Tibial artery (tissue), 4 donors: ENCODE data around the gene KCTD14.
"Not testable (repeated sequence)": the region's sequence is repeated elsewhere in the genome, so short reads cannot be mapped to it uniquely, and the experiment has no call there.

Experiments
- DNase-seq, 2 donors: peaks; one replicate each; pipeline ENCODE4 v3.0.0-alpha.2; 2019
- H3K27ac ChIP-seq, 2 donors: fragments of 200-600 bp; sonication (generic) in 1 of 2; 1 replicate in 1 of 2; 2 replicates in 1 of 2; pipeline ENCODE4 v1.5.1; 2018 to 2019; ENCODE audit warnings: mild to moderate bottlenecking in 1 of 2
- H3K27me3 ChIP-seq, 2 donors: fragments of 200-600 bp; sonication (generic) in 1 of 2; one replicate each; pipeline versions ENCODE4 v1.5.1 to v1.6.0; 2016 to 2019
- H3K36me3 ChIP-seq, 3 donors: fragments of 200-600 bp; sonication (generic) in 2 of 3; one replicate each; pipeline ENCODE4 v1.5.1; 2016 to 2019; ENCODE audit warnings: mild to moderate bottlenecking in 2 of 3
- H3K4me1 ChIP-seq, 4 donors: fragments of 200-600 bp; sonication (generic) in 2 of 4; 1 replicate in 3 of 4; 2 replicates in 1 of 4; pipeline ENCODE4 v1.5.1; 2016 to 2019
- H3K4me3 ChIP-seq, 2 donors: fragments of 200-600 bp; sonication (generic) in 1 of 2; 1 replicate in 1 of 2; 2 replicates in 1 of 2; pipeline ENCODE4 v1.5.1; 2018 to 2019; ENCODE audit warnings: mild to moderate bottlenecking in 2 of 2
- H3K9me3 ChIP-seq, 3 donors: fragments of 200-600 bp; sonication (generic) in 1 of 3; one replicate each; pipeline ENCODE4 v1.5.1; 2016 to 2019
- CTCF ChIP-seq, 2 experiments: fragments of 200-600 bp in 1 of 2; fragments of 450-650 bp in 1 of 2; IDR thresholded peaks; one replicate each; pipeline ENCODE4 v1.5.1; 2017 to 2019; ENCODE audit warnings: antibody characterized with exemption in 2 of 2, mild to moderate bottlenecking in 1 of 2, moderate library complexity in 1 of 2
- intact Hi-C: fragments of 100-400 bp; cut with DNase I; formaldehyde crosslinking; loops from one replicate; pipeline ENCODE4 v1.15.0; 2023; ENCODE audit warnings: low total_unique reads

Gene KCTD14

GRCh38 chr11:78021611-78022010 is 1.5 kb downstream of the KCTD14 start:
- no peak for TF ChIP-seq CTCF (IDR thresholded peaks at IDR 0.05)
- Histone ChIP-seq H3K9me3 (no peaks in the 10 kb centered on the region), H3K27ac (no peak overlapping the region), H3K27me3 (no peaks in the 10 kb centered on the region), H3K36me3 (peaks cover 0 to 6% (median 0%) of the 10 kb centered on the region in 3 donors), H3K4me3 (no peak overlapping the region), H3K4me1 (peaks cover 0 to 13% (median 2%) of the 10 kb centered on the region in 4 donors)
- intact Hi-C loops, result no loop called here
- no peak for DNase-seq

- no peaks in the 10 kb centered on the region for H3K9me3 ChIP-seq
- H3K4me3 ChIP-seq, result no peak overlapping the region
- H3K36me3 ChIP-seq, result peaks cover 0 to 16% (median 0%) of the 10 kb centered on the region in 3 donors
- no peaks in the 10 kb centered on the region for H3K27me3 ChIP-seq
- intact Hi-C loops, result no loop called here
- no peak for TF ChIP-seq CTCF (IDR thresholded peaks at IDR 0.05)
- DNase-seq, result no peak
- H3K27ac ChIP-seq, result no peak overlapping the region
- H3K4me1 ChIP-seq, result peaks cover 0 to 13% (median 2%) of the 10 kb centered on the region in 4 donors
Measured at GRCh38 chr11:78020246-78020645, 2.8 kb downstream of the KCTD14 start.

- no peak for DNase-seq
- TF ChIP-seq CTCF (IDR thresholded peaks at IDR 0.05), result no peak
- Histone ChIP-seq H3K27ac (no peak overlapping the region), H3K4me1 (peaks cover 0 to 13% (median 2%) of the 10 kb centered on the region in 4 donors), H3K36me3 (peaks cover 0 to 16% (median 0%) of the 10 kb centered on the region in 3 donors), H3K4me3 (no peak overlapping the region), H3K27me3 (no peaks in the 10 kb centered on the region), H3K9me3 (no peaks in the 10 kb centered on the region)
- intact Hi-C loops, result no loop called here
Measured at GRCh38 chr11:78019808-78020207, 3.3 kb downstream of the KCTD14 start.

- no peak for DNase-seq
- no peaks in the 10 kb centered on the region for H3K4me1 ChIP-seq
- no peaks in the 10 kb centered on the region for H3K9me3 ChIP-seq
- H3K4me3 ChIP-seq, result no peak overlapping the region
- H3K27ac ChIP-seq, result no peak overlapping the region
- peaks cover 0 to 16% (median 0%) of the 10 kb centered on the region in 3 donors for H3K36me3 ChIP-seq
- intact Hi-C loops, result no loop called here
- TF ChIP-seq CTCF (IDR thresholded peaks at IDR 0.05), result no peak
- no peaks in the 10 kb centered on the region for H3K27me3 ChIP-seq
Measured at GRCh38 chr11:78015878-78016277, 7.2 kb downstream of the KCTD14 start.

- H3K4me3 ChIP-seq, H3K4me1 ChIP-seq, DNase-seq, H3K27me3 ChIP-seq, H3K9me3 ChIP-seq, H3K27ac ChIP-seq, intact Hi-C loops: not testable (repeated sequence)
- H3K36me3 ChIP-seq, result peaks cover 0 to 16% (median 0%) of the 10 kb centered on the region in 3 donors
Measured at GRCh38 chr11:78014937-78015520, 8.0 kb downstream of the KCTD14 start.

- DNase-seq, result no peak
- Histone ChIP-seq H3K9me3 (no peaks in the 10 kb centered on the region), H3K36me3 (peaks cover 0 to 7% (median 0%) of the 10 kb centered on the region in 3 donors), H3K4me3 (no peak overlapping the region), H3K4me1 (no peaks in the 10 kb centered on the region), H3K27ac (no peak overlapping the region), H3K27me3 (no peaks in the 10 kb centered on the region)
- intact Hi-C loops, result no loop called here
- no peak for TF ChIP-seq CTCF (IDR thresholded peaks at IDR 0.05)
Measured at GRCh38 chr11:78011301-78011700, 11.8 kb downstream of the KCTD14 start.
